GM18499 (cell line): ENCODE measurements around the gene DNAJC27.

Source experiments
- ATAC-seq: cut with Tn5 transposase; IDR thresholded peaks from one replicate; pipeline ENCODE4 v1.9.1; 2021; ENCODE audit warnings: moderate number of reproducible peaks; ENCODE audit not compliant: insufficient read depth, unreplicated experiment

Gene DNAJC27

DNA sequence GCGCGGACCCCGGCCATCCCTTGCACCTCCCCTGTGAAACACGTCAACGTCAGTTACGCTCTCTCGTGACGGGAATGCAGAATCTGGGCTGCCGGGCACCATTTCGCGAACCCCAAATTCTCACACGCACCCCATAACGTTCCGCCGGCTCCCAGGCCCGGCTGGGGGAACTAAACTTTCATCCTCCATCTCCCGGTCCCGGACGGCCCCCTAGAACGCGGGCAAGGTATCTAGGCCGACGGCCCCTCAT lies 544 bp downstream of the DNAJC27 start:
- no peak for ATAC-seq

DNA sequence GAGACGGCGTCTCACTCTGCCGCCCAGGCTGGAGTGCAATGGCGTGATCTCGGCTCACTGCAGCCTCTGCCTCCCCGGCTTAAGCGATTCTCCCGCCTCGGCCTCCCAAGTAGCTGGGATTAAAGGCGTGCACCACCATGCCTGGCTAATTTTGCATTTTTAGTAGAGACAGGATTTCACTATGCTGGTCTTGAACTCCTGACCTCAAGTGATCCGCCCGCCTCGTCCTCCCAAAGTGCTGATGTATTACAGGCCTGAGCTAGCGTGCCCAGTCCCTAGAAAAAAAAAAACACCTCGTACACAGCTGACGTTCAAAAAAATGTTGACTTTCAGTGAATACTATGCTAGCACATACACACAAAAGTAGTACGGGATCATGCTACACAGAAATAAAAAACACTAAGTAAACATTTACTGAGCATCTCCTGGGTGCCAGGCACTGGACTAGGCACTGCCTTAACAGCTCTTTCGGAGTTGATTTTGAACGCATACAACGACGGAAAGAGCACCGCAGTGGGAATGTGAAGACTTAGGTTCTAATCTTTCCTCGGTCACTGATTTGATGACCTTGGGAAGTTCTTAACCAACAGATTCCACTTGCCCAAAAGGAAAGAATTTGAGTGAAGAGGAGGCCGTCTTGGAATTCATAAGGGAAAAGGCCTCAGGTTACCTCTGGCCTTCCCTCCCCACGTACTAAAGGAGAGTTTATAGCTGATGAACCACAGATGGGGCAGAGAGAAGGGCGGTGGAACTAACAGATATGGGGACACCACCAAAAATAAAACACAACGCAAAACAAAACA lies 1.1 kb downstream of the DNAJC27 start:
- no peak for ATAC-seq

GRCh38 chr2:24969784-24970183 lies 2.0 kb downstream of the DNAJC27 start:
- no peak for ATAC-seq

GRCh38 chr2:24961903-24962302 lies 9.9 kb downstream of the DNAJC27 start:
- ATAC-seq, result no peak

- no peak for ATAC-seq
These were observed 12.0 kb downstream of the DNAJC27 start for GRCh38 chr2:24959761-24960160.

GRCh38 chr2:24958411-24958935 lies 13.3 kb downstream of the DNAJC27 start:
- no peak for ATAC-seq

DNA sequence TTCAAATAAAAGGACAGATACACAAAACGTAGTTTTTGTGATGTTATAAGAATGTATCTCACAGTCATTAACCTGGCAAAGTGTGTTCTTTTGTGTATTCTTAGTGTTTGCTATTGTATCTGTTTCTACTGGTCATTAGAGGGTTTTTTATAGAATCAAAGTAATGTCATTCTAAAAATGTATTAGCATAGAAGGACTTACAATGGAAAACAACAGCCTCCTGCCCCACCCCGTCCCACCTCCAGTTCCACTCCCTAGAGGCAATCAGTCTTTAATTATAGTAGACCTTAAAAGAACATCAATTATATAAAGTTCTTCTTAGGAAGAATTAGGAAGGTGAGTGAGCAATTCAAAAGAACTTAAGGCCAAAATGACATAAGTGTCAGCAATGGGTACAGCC lies 13.8 kb downstream of the DNAJC27 start:
- ATAC-seq, result no peak

- no peak for ATAC-seq
These were observed 14.5 kb downstream of the DNAJC27 start for GRCh38 chr2:24957221-24957620.

GRCh38 chr2:24955921-24956320 lies 15.8 kb downstream of the DNAJC27 start:
- no peak for ATAC-seq

GRCh38 chr2:24955232-24955631 lies 16.5 kb downstream of the DNAJC27 start:
- no peak for ATAC-seq

- ATAC-seq, result no peak
These were observed 21.7 kb downstream of the DNAJC27 start for GRCh38 chr2:24950102-24950501.

DNA sequence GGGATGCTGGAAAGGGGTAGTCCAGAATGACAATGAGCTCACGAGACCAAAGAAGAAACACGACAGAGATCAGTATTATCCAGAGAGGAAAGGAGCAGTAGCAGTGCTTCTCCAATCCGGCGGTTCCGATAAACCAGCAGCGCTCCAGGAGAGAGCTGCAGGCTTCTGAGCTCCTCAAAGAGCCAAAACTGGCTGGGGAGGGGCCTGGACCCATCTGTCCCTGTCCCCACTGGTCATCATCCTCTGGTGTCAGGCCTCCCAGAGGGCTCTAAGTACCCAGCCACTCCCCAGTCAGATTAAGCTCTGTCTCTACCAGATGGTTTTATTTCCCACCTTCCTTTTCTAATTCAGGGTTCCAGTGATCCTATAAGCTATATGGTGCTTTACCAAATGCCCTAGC lies 23.2 kb downstream of the DNAJC27 start:
- ATAC-seq, result no peak

- ATAC-seq, result no peak
These were observed 24.1 kb downstream of the DNAJC27 start for GRCh38 chr2:24947561-24948157.

GRCh38 chr2:24945907-24946306 lies 25.8 kb downstream of the DNAJC27 start:
- no peak for ATAC-seq

- no peak for ATAC-seq
These were observed 28.2 kb downstream of the DNAJC27 start for GRCh38 chr2:24943427-24944053.

DNA sequence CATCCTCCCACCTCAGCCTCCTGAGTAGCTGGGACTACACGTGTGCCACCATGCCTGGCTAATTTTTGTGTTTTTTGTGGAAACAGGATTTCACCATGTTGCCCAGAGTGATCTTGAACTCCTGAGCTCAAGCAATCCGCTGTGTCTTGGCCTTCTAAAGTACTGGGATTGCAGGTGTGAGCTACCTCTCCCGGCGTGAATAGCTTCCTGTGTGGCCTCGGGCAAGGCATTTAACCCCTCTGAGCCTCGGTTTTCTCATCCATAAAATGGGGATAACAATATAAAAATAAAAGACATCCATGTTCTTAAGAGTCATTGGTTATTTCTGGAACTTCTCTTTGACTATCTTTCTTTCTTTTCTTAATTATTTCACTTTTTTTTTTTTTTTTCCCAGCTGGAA lies 32.4 kb downstream of the DNAJC27 start:
- ATAC-seq, result no peak

- no peak for ATAC-seq
These were observed 34.5 kb downstream of the DNAJC27 start for GRCh38 chr2:24937236-24937635.

DNA sequence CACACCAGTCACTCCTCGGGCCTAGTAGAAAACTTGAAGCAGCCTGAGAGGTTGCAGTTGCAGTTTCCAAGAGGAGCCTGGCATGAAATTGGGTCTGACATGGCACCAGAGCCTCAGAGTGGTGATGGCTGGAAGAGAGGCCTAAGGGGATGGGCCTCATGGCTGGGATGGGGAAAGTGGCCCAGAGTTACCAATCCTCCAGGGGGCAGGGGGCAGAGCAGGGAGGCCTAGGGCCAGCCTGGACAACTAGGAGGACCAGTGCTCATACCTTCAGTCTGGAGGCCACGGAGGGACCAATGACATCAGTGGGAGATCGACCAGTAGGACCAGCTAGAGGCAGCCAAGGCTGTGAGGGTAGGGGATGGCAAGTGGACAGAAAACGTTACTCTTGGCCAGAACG lies 36.6 kb downstream of the DNAJC27 start:
- ATAC-seq, result no peak

- no peak for ATAC-seq
These were observed 39.0 kb downstream of the DNAJC27 start for GRCh38 chr2:24932715-24933114.

DNA sequence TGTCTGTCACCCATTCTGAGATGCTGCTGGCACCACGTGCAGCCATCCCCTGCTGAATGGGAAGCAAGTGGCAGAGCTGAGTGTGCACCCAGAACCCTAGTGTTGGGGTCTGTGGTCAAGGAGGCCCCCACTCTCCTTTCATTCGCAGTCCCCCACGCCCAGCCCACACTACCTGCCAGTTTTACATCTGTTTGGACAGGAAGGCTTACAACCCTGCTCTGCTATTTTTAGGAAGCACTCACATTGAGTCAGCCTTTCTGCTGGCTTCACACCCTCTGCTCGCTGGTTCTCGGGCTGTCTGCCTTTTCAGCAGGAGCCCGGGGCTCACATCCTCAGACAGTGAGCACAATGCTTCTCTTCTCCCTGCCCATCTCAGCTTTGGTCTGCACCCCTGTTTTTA lies 41.0 kb downstream of the DNAJC27 start:
- ATAC-seq, result no peak

DNA sequence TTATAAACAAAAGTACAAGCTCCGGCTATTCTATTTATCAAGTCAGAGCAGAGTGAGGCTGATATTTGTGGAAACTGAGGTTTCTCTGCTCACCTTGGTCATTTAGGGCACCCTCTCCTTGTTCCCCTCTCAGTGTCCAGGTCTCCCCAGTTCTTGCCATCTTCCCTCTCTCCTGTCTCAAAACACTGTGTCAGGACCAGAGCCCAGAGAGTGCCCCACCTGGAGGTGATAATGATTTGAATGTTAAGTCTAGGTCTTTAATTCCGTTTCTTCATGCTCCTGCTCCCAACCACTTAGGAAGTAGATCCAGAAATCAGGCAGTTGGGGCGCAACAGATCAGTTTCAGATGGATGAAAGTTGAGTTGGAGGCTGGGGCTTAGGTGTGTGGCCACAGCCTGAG lies 42.5 kb downstream of the DNAJC27 start:
- ATAC-seq, result no peak

GRCh38 chr2:24928036-24928435 lies 43.7 kb downstream of the DNAJC27 start:
- no peak for ATAC-seq
